GM20000 (cell line): Measurements from ENCODE around the gene PWWP2B.

Source experiments
- DNase-seq: peaks from one replicate; pipeline ENCODE4 v3.0.0; 2012; ENCODE audit warnings: low spot score
- TF ChIP-seq, protein P1 (sequence below): IDR thresholded peaks from 2 replicates; pipeline ENCODE4 v1.5.1; 2012; ENCODE audit warnings: mild to moderate bottlenecking, control low read depth; ENCODE audit errors: extremely low read depth, missing control alignments

Gene PWWP2B

DNA sequence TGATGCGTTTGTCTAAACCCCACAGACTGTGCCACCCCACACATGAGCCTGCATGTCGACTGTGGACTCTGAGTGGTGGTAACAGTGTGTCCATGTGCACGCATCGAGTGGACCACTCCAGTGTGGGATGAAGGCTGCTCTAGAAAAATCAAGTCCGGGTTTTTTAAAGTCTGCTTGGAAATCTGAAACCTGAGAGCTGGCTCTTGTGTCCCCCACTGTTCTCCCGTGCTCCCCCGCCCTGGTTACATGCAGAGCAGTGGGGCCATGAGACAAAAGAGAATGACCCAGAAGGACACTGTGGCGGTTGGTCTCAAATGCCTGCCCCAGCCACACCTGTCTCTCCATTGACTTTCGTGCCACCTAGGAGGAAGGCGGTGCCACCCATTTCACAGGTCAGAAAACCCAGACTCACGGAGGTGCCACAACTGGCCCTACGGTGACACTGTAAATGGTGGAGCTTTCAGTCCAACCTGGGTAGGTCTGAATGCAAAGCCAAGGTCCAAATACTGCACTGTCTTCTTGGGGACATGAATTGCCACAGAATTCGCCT is 27.3 kb upstream of the PWWP2B start:
- TF ChIP-seq, protein P1, sequence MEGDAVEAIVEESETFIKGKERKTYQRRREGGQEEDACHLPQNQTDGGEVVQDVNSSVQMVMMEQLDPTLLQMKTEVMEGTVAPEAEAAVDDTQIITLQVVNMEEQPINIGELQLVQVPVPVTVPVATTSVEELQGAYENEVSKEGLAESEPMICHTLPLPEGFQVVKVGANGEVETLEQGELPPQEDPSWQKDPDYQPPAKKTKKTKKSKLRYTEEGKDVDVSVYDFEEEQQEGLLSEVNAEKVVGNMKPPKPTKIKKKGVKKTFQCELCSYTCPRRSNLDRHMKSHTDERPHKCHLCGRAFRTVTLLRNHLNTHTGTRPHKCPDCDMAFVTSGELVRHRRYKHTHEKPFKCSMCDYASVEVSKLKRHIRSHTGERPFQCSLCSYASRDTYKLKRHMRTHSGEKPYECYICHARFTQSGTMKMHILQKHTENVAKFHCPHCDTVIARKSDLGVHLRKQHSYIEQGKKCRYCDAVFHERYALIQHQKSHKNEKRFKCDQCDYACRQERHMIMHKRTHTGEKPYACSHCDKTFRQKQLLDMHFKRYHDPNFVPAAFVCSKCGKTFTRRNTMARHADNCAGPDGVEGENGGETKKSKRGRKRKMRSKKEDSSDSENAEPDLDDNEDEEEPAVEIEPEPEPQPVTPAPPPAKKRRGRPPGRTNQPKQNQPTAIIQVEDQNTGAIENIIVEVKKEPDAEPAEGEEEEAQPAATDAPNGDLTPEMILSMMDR, result no peak
- DNase-seq, result no peak

DNA sequence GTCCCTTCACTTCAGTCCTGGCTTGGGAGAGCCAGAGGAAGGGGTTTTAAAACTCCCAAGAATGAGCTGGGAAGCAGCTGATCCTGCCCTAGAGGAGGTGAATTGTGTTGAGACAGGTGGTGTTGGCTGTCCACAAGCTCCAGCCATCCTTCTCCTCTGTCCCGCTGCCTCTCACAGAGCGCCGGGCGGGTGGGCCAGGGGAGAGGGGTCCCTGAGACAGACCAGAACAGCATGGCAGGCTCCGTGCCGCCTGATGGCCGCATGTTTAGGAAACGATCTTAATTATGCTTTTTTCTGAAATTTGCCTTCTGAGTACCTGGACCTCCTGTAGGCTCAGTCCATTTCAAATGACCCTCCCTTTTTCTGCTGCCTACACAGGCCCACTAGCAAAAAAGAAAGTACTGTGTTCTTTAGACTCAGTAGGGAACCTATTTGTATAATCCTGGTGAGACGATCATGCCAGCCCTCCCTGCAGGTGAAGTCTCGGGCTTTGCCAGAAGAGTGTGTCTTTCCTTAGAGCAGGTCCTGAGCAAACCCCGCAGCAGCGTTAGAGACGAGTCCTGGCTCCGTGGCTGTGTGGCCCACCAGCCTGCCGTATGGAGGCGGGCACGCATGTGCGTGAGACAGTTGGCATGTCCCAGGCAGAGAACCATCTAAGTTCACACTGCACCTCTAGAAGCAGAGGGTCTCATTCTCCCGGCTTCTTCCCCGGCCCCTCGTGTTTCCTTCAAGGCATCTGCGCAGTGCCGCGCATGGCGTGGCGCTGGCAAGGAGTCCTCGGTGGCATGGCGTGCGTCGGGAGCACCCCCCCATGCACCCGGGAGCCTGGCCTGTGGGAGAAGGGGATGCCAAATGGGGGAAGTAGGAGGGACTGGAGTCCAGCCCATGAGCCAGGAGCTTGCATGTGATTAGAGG is 26.3 kb upstream of the PWWP2B start:
- TF ChIP-seq, protein P1, result no peak
- DNase-seq, result no peak

DNA sequence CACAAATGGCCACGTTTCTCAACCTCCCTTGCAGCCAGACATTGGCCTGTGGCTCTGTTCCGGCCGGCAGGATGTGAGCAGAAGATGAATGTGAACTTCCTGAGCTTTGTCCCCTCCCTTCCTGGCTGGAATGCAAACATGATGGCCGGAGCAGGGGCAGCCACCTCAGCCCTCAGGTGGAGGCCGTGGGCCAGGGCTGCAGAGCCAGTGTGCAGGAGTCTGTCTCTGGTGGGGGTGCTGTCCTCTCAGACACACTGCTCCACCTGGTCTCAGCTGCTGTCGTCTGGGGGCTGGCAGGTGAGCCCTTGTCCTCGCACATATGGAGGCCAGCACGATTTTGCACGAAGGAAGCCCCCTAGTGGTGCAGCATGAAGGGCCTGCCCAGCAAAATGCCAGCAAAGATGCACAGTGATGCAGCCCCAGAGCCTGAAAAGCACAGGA is 25.3 kb upstream of the PWWP2B start:
- TF ChIP-seq, protein P1, result peak; percentile 49
- no peak for DNase-seq

DNA sequence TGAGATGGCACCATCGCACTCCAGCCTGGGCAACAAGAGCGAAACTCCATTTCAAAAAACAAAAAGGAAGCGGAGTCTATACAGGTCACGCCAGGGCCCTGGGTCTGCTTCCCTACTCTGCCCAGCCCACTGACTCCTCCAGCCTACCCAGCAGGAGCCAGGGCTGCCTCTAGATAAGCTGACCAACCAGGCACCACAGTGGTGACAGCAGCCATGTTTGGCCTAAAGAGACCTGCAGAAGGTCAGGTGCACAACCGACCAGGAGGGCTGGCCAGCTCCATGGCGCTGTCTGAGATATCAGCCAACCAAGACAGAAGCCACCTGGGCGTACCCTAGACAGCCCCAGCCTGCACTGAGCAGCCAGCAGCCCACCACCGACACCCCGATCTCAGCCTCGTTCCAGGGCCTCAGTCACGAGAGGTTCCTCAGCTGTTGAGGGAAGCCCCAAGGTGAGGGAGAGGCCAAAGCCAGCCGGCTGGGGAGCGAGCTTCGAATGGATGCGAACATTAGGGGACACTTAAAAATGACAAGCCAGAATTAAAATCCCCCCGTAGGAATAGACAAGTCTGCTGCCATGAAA is 24.4 kb upstream of the PWWP2B start:
- TF ChIP-seq, protein P1, result no peak
- no peak for DNase-seq

DNA sequence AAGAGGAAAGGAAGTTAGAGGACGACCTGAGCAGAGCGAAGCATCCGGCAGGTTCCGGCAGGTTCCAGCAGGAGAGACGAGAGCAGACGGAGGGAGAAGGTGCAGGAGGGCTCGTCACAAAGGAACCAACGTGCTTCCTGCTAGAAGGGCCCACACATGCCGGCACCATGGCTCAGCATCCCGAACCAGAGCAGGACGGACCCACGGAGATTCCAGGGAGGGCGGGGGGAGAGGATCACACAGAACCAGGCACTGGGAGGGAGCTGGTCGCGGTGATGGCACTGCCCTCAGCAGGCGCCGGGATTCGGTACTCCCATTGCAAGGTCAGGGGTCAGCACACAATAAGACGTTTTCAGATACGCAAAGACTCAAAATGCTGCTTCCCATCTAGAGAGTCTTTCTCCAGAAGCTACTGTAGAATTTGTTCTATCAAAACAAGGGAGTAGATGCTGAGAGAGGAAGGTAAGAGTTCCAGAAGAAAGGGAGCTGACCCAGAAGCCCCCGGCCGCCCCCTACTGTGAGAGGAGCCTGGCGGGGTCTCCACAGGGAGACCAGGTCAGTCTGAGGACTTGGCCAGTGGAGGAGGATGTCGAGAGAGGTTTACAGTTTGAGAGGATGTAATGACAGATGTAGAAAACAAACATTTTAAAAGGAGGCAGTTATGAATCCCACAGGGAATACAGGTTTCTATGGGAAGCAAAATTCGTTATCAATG is 23.6 kb upstream of the PWWP2B start:
- no peak for DNase-seq
- TF ChIP-seq, protein P1, result no peak

DNA sequence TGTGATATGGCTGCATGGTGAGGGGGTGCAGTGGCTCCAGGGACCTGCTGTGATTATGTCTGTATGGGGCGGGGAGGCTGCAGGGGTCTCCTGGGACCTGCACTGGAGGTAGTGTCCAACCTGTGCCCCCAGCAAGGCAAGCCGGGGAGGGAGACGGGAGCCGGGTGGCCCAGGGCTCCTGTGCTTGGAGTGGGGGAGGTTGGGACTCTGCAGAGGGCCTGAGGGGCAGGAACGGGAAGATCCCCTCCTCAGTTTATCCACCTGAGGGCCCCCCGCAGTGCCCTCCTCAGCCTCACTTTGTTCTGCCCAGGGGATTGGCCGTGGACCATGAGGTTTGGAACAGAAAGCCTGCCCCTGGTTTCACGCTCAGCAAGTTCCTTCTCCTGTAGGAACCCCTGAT is 22.8 kb upstream of the PWWP2B start:
- TF ChIP-seq, protein P1, result no peak

DNA sequence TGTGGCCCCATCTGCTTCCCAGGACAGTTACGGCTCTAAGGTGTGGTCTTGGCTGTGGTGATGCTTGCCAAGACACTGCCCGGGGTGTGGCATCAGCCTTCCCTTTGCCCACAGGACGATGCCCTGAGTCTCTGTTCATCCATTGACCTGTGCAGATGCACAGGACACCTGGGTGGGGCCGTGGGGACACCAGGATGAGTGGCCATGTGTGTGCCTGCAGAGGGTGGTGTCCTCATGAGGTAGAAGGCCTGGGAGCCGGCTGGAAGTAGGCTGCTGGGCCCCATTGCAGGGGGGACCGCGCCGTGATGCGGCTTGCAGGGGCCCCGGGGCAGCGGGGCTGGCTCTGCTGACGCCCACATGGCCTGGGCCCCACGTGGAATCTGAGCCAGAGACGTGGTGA is 22.4 kb upstream of the PWWP2B start:
- TF ChIP-seq, protein P1, result no peak
- no peak for DNase-seq

More for the DNA sequence above, 22.8 kb upstream of the PWWP2B start:
- DNase-seq, result no peak
